ENCODE data around the gene ARID5A. TPM values are rescaled to one million over a fixed set of nuclear protein-coding genes. Genes with fewer than 3 reads are reported as not detected.

The ARID5A gene
- total and polyA plus RNA-seq, 9 of the 15 experiments (the other 6 are each of a cell fraction or from before 2014, with no cell fraction given), result 0.14 to 12.5 (median 3.0) TPM

- DNase-seq (ENCODE audit: extremely low read depth in 1 of 4, low spot score in 3 of 4), result no peak
- Histone ChIP-seq H3K27ac (ENCODE audit: extremely low read depth, low read depth, low read length) (no peak overlapping the region), H3K9me3 (replicated peaks; ENCODE audit: control insufficient read depth, insufficient read depth, low read depth, low read length) (no peaks in the 10 kb centered on the region), H3K79me2 (ENCODE audit: control insufficient read depth, insufficient read depth, low read length) (no peaks in the 10 kb centered on the region), H3K9ac (ENCODE audit: insufficient read depth in 1 of 2, low read depth in 2 of 2, low read length in 2 of 2) (no peak overlapping the region), H4K20me1 (replicated peaks; ENCODE audit: control insufficient read depth, insufficient read depth, low read length) (no peaks in the 10 kb centered on the region), H3K27me3 (ENCODE audit: control insufficient read depth in 2 of 2, insufficient read depth in 2 of 2, low read length in 2 of 2) (no peaks in the 10 kb centered on the region), H3K9me1 (ENCODE audit: control insufficient read depth, insufficient read depth, low read length) (no peaks in the 10 kb centered on the region), H3K4me1 (replicated peaks in 1 of 2; ENCODE audit: control insufficient read depth in 2 of 2, insufficient read depth in 2 of 2, low read length in 2 of 2) (no peaks in the 10 kb centered on the region; a peak in 1 of 5 replicates), H2AFZ (ENCODE audit: low read depth, low read length) (no peak overlapping the region), H3K4me2 (ENCODE audit: insufficient read depth, low read length) (no peak overlapping the region), H3K4me3 (no peak overlapping the region), H3K36me3 (ENCODE audit: control insufficient read depth, insufficient read depth, low read length) (no peaks in the 10 kb centered on the region)
- no peak for FAIRE-seq
- CTCF ChIA-PET (ENCODE audit: low intra/inter-chr PET ratio), result interaction anchor here (0.7 kb wide), 1 partner anchor 206 kb away, joined by 4 read pairs; no protein-coding TSS in a partner anchor
- 20% methylated on average over 3 of the region's 3 CpGs for WGBS (ENCODE audit: insufficient coverage, low coverage, missing lambda C conversion rate)
- POLR2A ChIA-PET, result no interaction called here
- BruUV-seq (replicated peaks), result no TSS peak
- intact Hi-C loops (cut with micrococcal nuclease), result no loop called here
- ATAC-seq, result no peak
- in situ Hi-C loops (cut with MboI), result no loop called here
- no peak for TF ChIP-seq SUPT5H (IDR thresholded peaks at IDR 0.05)
- no peak for TF ChIP-seq FOXK2 (conservative IDR thresholded peaks at IDR 0.05 in 1 of 2, IDR thresholded peaks at IDR 0.05 in 1 of 2; ENCODE audit: low read depth in 2 of 2)
- TF ChIP-seq FOXO4 (CRISPR knock-in tag; IDR thresholded peaks at IDR 0.05), result no peak
- no peak for TF ChIP-seq CTCFL (IDR thresholded peaks at IDR 0.05; ENCODE audit: borderline replicate concordance, insufficient read depth, low read depth, low read length, poor library complexity, severe bottlenecking)
- no peak for TF ChIP-seq ZSCAN32 (CRISPR knock-in tag; IDR thresholded peaks at IDR 0.05)
- TF ChIP-seq DLX4 (CRISPR knock-in tag; IDR thresholded peaks at IDR 0.05), result no peak
- TF ChIP-seq ZNF384 (IDR thresholded peaks at IDR 0.05; ENCODE audit: low read depth, low read length), result no peak
- no peak for TF ChIP-seq STAT5B (CRISPR knock-in tag; IDR thresholded peaks at IDR 0.05)
- no peak for TF ChIP-seq RBFOX2 (IDR thresholded peaks at IDR 0.05; ENCODE audit: low read depth, low read length)
- TF ChIP-seq SRSF7 (optimal IDR thresholded peaks at IDR 0.05; ENCODE audit: low read depth, low read length), result no peak
- no peak for TF ChIP-seq ZNF431 (CRISPR knock-in tag; IDR thresholded peaks at IDR 0.05)
- TF ChIP-seq ZNF696 (CRISPR knock-in tag; conservative IDR thresholded peaks at IDR 0.05), result no peak
- no peak for TF ChIP-seq FIP1L1 (IDR thresholded peaks at IDR 0.05; ENCODE audit: low read depth, low read length, poor library complexity, severe bottlenecking)
These were observed 42.2 kb downstream of the ARID5A start for GRCh38 chr2:96578731-96579130.
